ENCODE measurements around the gene C19orf44.

C19orf44 gene

GRCh38 chr19:16520074-16520973, 24.1 kb downstream of the C19orf44 start:
- H3K36me3 ChIP-seq (ENCODE audit: control insufficient read depth, low read length): peaks cover 86% of the 10 kb centered on the region
- no peak overlapping the region for H3K4me2 ChIP-seq (ENCODE audit: low read length)
- no peaks in the 10 kb centered on the region for H3K79me2 ChIP-seq (ENCODE audit: control insufficient read depth, low read length)
- no peak overlapping the region for H3K4me3 ChIP-seq (ENCODE audit: low read length)
- peaks cover 7% of the 10 kb centered on the region; the same call in 1 of the 2 replicates for H3F3A ChIP-seq (ENCODE audit: control insufficient read depth, insufficient read depth)
- H3K27me3 ChIP-seq (ENCODE audit: control insufficient read depth, low read length): no peaks in the 10 kb centered on the region
- TF ChIP-seq EZH2phosphoT487 (IDR thresholded peaks at IDR 0.05; ENCODE audit: borderline replicate concordance, low read length): no peak
- TF ChIP-seq CTCF (IDR thresholded peaks at IDR 0.05; ENCODE audit: low read depth, low read length, poor library complexity, severe bottlenecking): no peak
- H3K4me1 ChIP-seq (ENCODE audit: control insufficient read depth, low read length): no peaks in the 10 kb centered on the region
- H3K9me3 ChIP-seq (ENCODE audit: control insufficient read depth, insufficient read depth, low read length): no peaks in the 10 kb centered on the region
- H3K27ac ChIP-seq (ENCODE audit: low read depth, low read length): no peak overlapping the region
- H3K9me2 ChIP-seq (replicated peaks; ENCODE audit: control insufficient read depth, low read length): no peaks in the 10 kb centered on the region
- H4K20me1 ChIP-seq (ENCODE audit: control insufficient read depth, insufficient read depth, low read depth, low read length): 0 out of 2 replicates have a peak, but pooled peaks cover 3% of the 10 kb centered on the region

- no peaks in the 10 kb centered on the region for H3K4me1 ChIP-seq (ENCODE audit: control insufficient read depth, low read length)
Measured at GRCh38 chr19:16520986-16521624, 24.9 kb downstream of the C19orf44 start.

GRCh38 chr19:16521715-16522289, 25.6 kb downstream of the C19orf44 start:
- Histone ChIP-seq H3K27me3 (ENCODE audit: control insufficient read depth, low read length) (no peaks in the 10 kb centered on the region), H4K20me1 (ENCODE audit: control insufficient read depth, insufficient read depth, low read depth, low read length) (0 out of 2 replicates have a peak, but pooled peaks cover 3% of the 10 kb centered on the region), H3K27ac (ENCODE audit: low read depth, low read length) (no peak overlapping the region), H3K4me2 (ENCODE audit: low read length) (no peak overlapping the region), H3K36me3 (ENCODE audit: control insufficient read depth, low read length) (peaks cover 93% of the 10 kb centered on the region), H3K4me3 (ENCODE audit: low read length) (no peak overlapping the region), H3K79me2 (ENCODE audit: control insufficient read depth, low read length) (peaks cover 1% of the 10 kb centered on the region; the same call in 1 of the 2 replicates), H3K9me2 (replicated peaks; ENCODE audit: control insufficient read depth, low read length) (no peaks in the 10 kb centered on the region), H3F3A (ENCODE audit: control insufficient read depth, insufficient read depth) (peaks cover 7% of the 10 kb centered on the region; the same call in 1 of the 2 replicates), H3K9me3 (ENCODE audit: control insufficient read depth, insufficient read depth, low read length) (no peaks in the 10 kb centered on the region), H3K4me1 (ENCODE audit: control insufficient read depth, low read length) (no peaks in the 10 kb centered on the region)
- TF ChIP-seq EZH2phosphoT487 (IDR thresholded peaks at IDR 0.05; ENCODE audit: borderline replicate concordance, low read length): no peak
- no peak for TF ChIP-seq CTCF (IDR thresholded peaks at IDR 0.05; ENCODE audit: low read depth, low read length, poor library complexity, severe bottlenecking)

More at GRCh38 chr19:16520986-16521624, 24.9 kb downstream of the C19orf44 start:
- Histone ChIP-seq H3K36me3 (ENCODE audit: control insufficient read depth, low read length) (peaks cover 91% of the 10 kb centered on the region), H3K27me3 (ENCODE audit: control insufficient read depth, low read length) (no peaks in the 10 kb centered on the region), H3K9me2 (replicated peaks; ENCODE audit: control insufficient read depth, low read length) (no peaks in the 10 kb centered on the region), H3F3A (ENCODE audit: control insufficient read depth, insufficient read depth) (peaks cover 7% of the 10 kb centered on the region; the same call in 1 of the 2 replicates), H3K9me3 (ENCODE audit: control insufficient read depth, insufficient read depth, low read length) (no peaks in the 10 kb centered on the region), H3K27ac (ENCODE audit: low read depth, low read length) (no peak overlapping the region), H4K20me1 (ENCODE audit: control insufficient read depth, insufficient read depth, low read depth, low read length) (0 out of 2 replicates have a peak, but pooled peaks cover 3% of the 10 kb centered on the region), H3K4me3 (ENCODE audit: low read length) (no peak overlapping the region), H3K79me2 (ENCODE audit: control insufficient read depth, low read length) (no peaks in the 10 kb centered on the region), H3K4me2 (ENCODE audit: low read length) (no peak overlapping the region)
- TF ChIP-seq CTCF (IDR thresholded peaks at IDR 0.05; ENCODE audit: low read depth, low read length, poor library complexity, severe bottlenecking) (no peak), EZH2phosphoT487 (IDR thresholded peaks at IDR 0.05; ENCODE audit: borderline replicate concordance, low read length) (no peak)

All from DOHH2 (cell line).